Diencephalon (tissue), 1 donor: ENCODE data around the gene KLF13. TPM values are rescaled to one million over a fixed set of nuclear protein-coding genes. Genes with fewer than 3 reads are reported as not detected.

Experiments used
- total RNA-seq: library from RNA; depleted of rRNA; stranded (reverse); fragments of >200 nt; gene quantifications from one replicate; pipeline ENCODE4 v1.2.3, GENCODE V29; 2014

KLF13 gene
- 32.1 TPM for total RNA-seq

GRCh38 chr15:31326156-31326874 lies at the start of gene KLF13:
Gene KLF13, plus strand, starts transcription at chr15:31326835. Its CDS starts 378 bp downstream, at chr15:31327213.

Other genes starting within 250 kb of the KLF13 start
- not detected for gene TRPM1, start 225.1 kb upstream of the KLF13 start, total RNA-seq